K562 (cell line): Measurements from ENCODE around the gene CEP41. TPM values are rescaled to one million over a fixed set of nuclear protein-coding genes. Genes with fewer than 3 reads are reported as not detected.

Experiments
- ATAC-seq: fragments of 200-7000 bp; cut with Tn5 transposase; 3 replicates; pipeline ENCODE4 v1.9.1; 2020; ENCODE audit warnings: moderate library complexity
- BruUV-seq: library from RNA; stranded (reverse); fragments of 400-500 nt; replicated peaks from 2 replicates; lab custom pipeline; 2021; lab: Mats Ljungman, UMichigan
- CTCF ChIA-PET: fragments of 300-600 bp; formaldehyde crosslinking; extraction: SDS; loops from one replicate; lab custom pipeline; 2021; ENCODE audit warnings: low intra/inter-chr PET ratio; lab: Yijun Ruan, JAX
- POLR2A ChIA-PET: fragments of 300-600, 350-650 bp; sonication (Branson Sonifier 250); formaldehyde crosslinking; extraction: SDS; loops from one replicate; lab custom pipeline; 2021; ENCODE audit warnings: antibody characterized with exemption, inconsistent platforms; lab: Yijun Ruan, JAX
- DNase-seq, 4 experiments: peaks; one replicate each; pipeline versions ENCODE4 v3.0.0 to v3.0.0-alpha.2; 2011 to 2018; ENCODE audit warnings: low spot score in 3 of 4, mixed read lengths in 3 of 4; ENCODE audit errors: extremely low read depth in 1 of 4
- FAIRE-seq: peaks from 2 replicates; lab custom pipeline; 2011; peaks lifted over from hg19 to GRCh38; lab: Jason Lieb, UNC
- H2AFZ ChIP-seq: 2 replicates; pipeline ENCODE4 v1.6.0; 2011; ENCODE audit warnings: low read depth, low read length, control low read depth, inconsistent platforms
- H3K27ac ChIP-seq: fragments of 200-600 bp; 3 replicates; pipeline ENCODE4 v1.8.0; 2011; ENCODE audit warnings: low read depth, mild to moderate bottlenecking, control low read depth, inconsistent platforms, low read length, moderate library complexity, mixed read lengths; ENCODE audit errors: extremely low read depth
- H3K27me3 ChIP-seq, 2 experiments: fragments of 300-600 bp in 1 of 2; 2 replicates in 1 of 2; 3 replicates in 1 of 2; pipeline versions ENCODE4 v1.6.0 to v1.8.0; 2011; ENCODE audit warnings: inconsistent platforms in 2 of 2, low read length in 2 of 2, mild to moderate bottlenecking in 1 of 2, mixed read lengths in 1 of 2, moderate library complexity in 1 of 2; ENCODE audit not compliant: control insufficient read depth in 2 of 2, insufficient read depth in 2 of 2
- H3K36me3 ChIP-seq: fragments of 300-600 bp; 3 replicates; pipeline ENCODE4 v1.8.0; 2011; ENCODE audit warnings: mild to moderate bottlenecking, low read length, inconsistent platforms; ENCODE audit not compliant: control insufficient read depth, insufficient read depth
- H3K4me1 ChIP-seq, 2 experiments: fragments of 200-600 bp in 1 of 2; replicated peaks in 1 of 2; 2 replicates in 1 of 2; 3 replicates in 1 of 2; pipeline versions ENCODE4 v1.5.1 to v1.8.0; 2011; ENCODE audit warnings: inconsistent platforms in 2 of 2, low read length in 2 of 2, mild to moderate bottlenecking in 1 of 2, mixed read lengths in 1 of 2, moderate library complexity in 1 of 2; ENCODE audit not compliant: control insufficient read depth in 2 of 2, insufficient read depth in 2 of 2
- H3K4me2 ChIP-seq: 2 replicates; pipeline ENCODE4 v1.6.1; 2011; ENCODE audit warnings: low read length, control low read depth, inconsistent platforms, mixed read lengths; ENCODE audit not compliant: insufficient read depth
- H3K4me3 ChIP-seq: fragments of 200-600 bp; sonication (generic), shearing (Covaris generic); 2 replicates; pipeline ENCODE4 v1.5.1; 2016; ENCODE audit warnings: control low read depth, inconsistent platforms
- H3K79me2 ChIP-seq: fragments of 200-600 bp; 3 replicates; pipeline ENCODE4 v1.8.0; 2011; ENCODE audit warnings: low read length, inconsistent platforms; ENCODE audit not compliant: control insufficient read depth, insufficient read depth
- H3K9ac ChIP-seq, 2 experiments: 2 replicates each; pipeline versions ENCODE4 v1.6.0 to v1.6.1; 2011; ENCODE audit warnings: low read depth in 2 of 2, low read length in 2 of 2, control low read depth in 1 of 2, inconsistent platforms in 1 of 2, mild to moderate bottlenecking in 1 of 2, mixed read lengths in 1 of 2; ENCODE audit not compliant: insufficient read depth in 1 of 2
- H3K9me1 ChIP-seq: one replicate; pipeline ENCODE4 v1.6.0; 2011; ENCODE audit warnings: inconsistent platforms, mild to moderate bottlenecking, low read length, moderate library complexity; ENCODE audit not compliant: control insufficient read depth, insufficient read depth
- H3K9me3 ChIP-seq: replicated peaks from 2 replicates; pipeline ENCODE4 v1.5.1; 2011; ENCODE audit warnings: low read depth, low read length, inconsistent platforms; ENCODE audit not compliant: control insufficient read depth, insufficient read depth
- H4K20me1 ChIP-seq: replicated peaks from 2 replicates; pipeline ENCODE4 v1.6.1; 2011; ENCODE audit warnings: low read length, inconsistent platforms, mixed read lengths; ENCODE audit not compliant: control insufficient read depth, insufficient read depth
- BCL6 ChIP-seq: fragments of 250-450 bp; sonication (Bioruptor Pico); IDR thresholded peaks from 2 replicates; pipeline ENCODE4 v1.4.0; 2020
- DPF2 ChIP-seq: fragments of 450-650 bp; IDR thresholded peaks from 2 replicates; pipeline ENCODE4 v1.6.1; 2016
- FOXM1 ChIP-seq, 2 experiments: fragments of 450-650 bp in 1 of 2; sonication (generic) in 1 of 2; formaldehyde crosslinking in 1 of 2; IDR thresholded peaks; 2 replicates each; pipeline versions ENCODE4 v1.6.1 to v1.9.0; 2017 to 2022; ENCODE audit warnings: low read depth in 2 of 2, mild to moderate bottlenecking in 2 of 2, missing genetic modification reagents in 1 of 2, moderate library complexity in 1 of 2
- GTF2A2 ChIP-seq: IDR thresholded peaks from 2 replicates; pipeline ENCODE4 v1.6.1; 2016; ENCODE audit warnings: mild to moderate bottlenecking, missing genetic modification characterization, missing compliant biosample characterization
- KHSRP ChIP-seq: fragments of 450-650 bp; IDR thresholded peaks from 2 replicates; pipeline ENCODE4 v1.6.1; 2017
- MNT ChIP-seq, 2 experiments: fragments of 450-650 bp; conservative IDR thresholded peaks; 2 replicates each; pipeline ENCODE4 v1.6.1; 2017; ENCODE audit warnings: mild to moderate bottlenecking in 2 of 2, moderate library complexity in 2 of 2
- NR2C1 ChIP-seq, 2 experiments: fragments of 450-650 bp; IDR thresholded peaks; 2 replicates each; pipeline ENCODE4 v1.6.1; 2017; ENCODE audit warnings: mild to moderate bottlenecking in 2 of 2, antibody characterized with exemption in 1 of 2, inconsistent platforms in 1 of 2, missing compliant biosample characterization in 1 of 2, missing genetic modification characterization in 1 of 2
- POLR3G ChIP-seq: IDR thresholded peaks from 2 replicates; pipeline ENCODE4 v1.6.1; 2011; ENCODE audit not compliant: insufficient read length, insufficient replicate concordance; ENCODE audit errors: extremely low read depth
- PURB ChIP-seq: sonication (generic); formaldehyde crosslinking; IDR thresholded peaks from 2 replicates; pipeline ENCODE4 v1.9.0; 2021; ENCODE audit warnings: low read depth, mild to moderate bottlenecking, missing genetic modification reagents
- RFX5 ChIP-seq: IDR thresholded peaks from 2 replicates; pipeline ENCODE4 v1.6.1; 2011; ENCODE audit warnings: low read depth, mild to moderate bottlenecking, improper control_type of control experiment, low read length
- STAT5A ChIP-seq: IDR thresholded peaks from 2 replicates; pipeline ENCODE4 v1.6.1; 2012; ENCODE audit warnings: low read length, inconsistent platforms, borderline replicate concordance
- TEAD4 ChIP-seq, 2 experiments: sonication (generic) in 1 of 2; formaldehyde crosslinking in 1 of 2; IDR thresholded peaks; 2 replicates each; pipeline versions ENCODE4 v1.6.1 to v1.8.0; 2012 to 2022; ENCODE audit warnings: borderline replicate concordance in 1 of 2, inconsistent platforms in 1 of 2, low read length in 1 of 2, mild to moderate bottlenecking in 1 of 2, missing genetic modification reagents in 1 of 2
- TFE3 ChIP-seq: fragments of 450-650 bp; formaldehyde crosslinking; IDR thresholded peaks from 2 replicates; pipeline ENCODE4 v1.4.0; 2020; ENCODE audit warnings: mild to moderate bottlenecking, mixed read lengths
- ZKSCAN8 ChIP-seq: fragments of 200-800 bp; sonication (Bioruptor generic); IDR thresholded peaks from 2 replicates; pipeline ENCODE4 v1.6.1; 2016; ENCODE audit warnings: missing genetic modification characterization, missing compliant biosample characterization
- ZNF165 ChIP-seq: fragments of 250-450 bp; sonication (Bioruptor Pico); IDR thresholded peaks from 2 replicates; pipeline ENCODE4 v1.4.0; 2020; ENCODE audit warnings: borderline replicate concordance
- ZNF3 ChIP-seq: fragments of 250-450 bp; sonication (Bioruptor Pico); IDR thresholded peaks from 2 replicates; pipeline ENCODE4 v1.5.0; 2021; ENCODE audit warnings: mild to moderate bottlenecking, moderate library complexity
- ZNF41 ChIP-seq: fragments of 250-450 bp; sonication (Bioruptor Pico); conservative IDR thresholded peaks from 2 replicates; pipeline ENCODE4 v1.4.0; 2020; ENCODE audit warnings: mild to moderate bottlenecking
- ZNF644 ChIP-seq: fragments of 200-800 bp; sonication (Bioruptor generic); IDR thresholded peaks from 2 replicates; pipeline ENCODE4 v1.6.1; 2016; ENCODE audit warnings: low read depth, missing genetic modification characterization, missing compliant biosample characterization
- ZNF766 ChIP-seq: fragments of 200-800 bp; sonication (Bioruptor generic); conservative IDR thresholded peaks from 2 replicates; pipeline ENCODE4 v1.6.1; 2016; ENCODE audit warnings: missing genetic modification characterization, missing compliant biosample characterization
- WGBS: fragments of 100-300 bp; shearing (Covaris generic); methylation state at CpG from one replicate; pipeline ENCODE4 v1.1.6; 2016; ENCODE audit warnings: low coverage, mixed read lengths; ENCODE audit not compliant: insufficient coverage; ENCODE audit errors: missing lambda C conversion rate; 5-methylcytosine and 5-hydroxymethylcytosine counted together
- in situ Hi-C: fragments of 300-500 bp; cut with MboI; formaldehyde crosslinking; loops from 4 replicates; pipeline ENCODE4 v1.15.0; 2018; ENCODE audit warnings: inconsistent platforms, mixed read lengths
- intact Hi-C: fragments of 100-400 bp; cut with micrococcal nuclease; formaldehyde crosslinking; loops from 2 replicates; pipeline ENCODE4 v1.14.2; 2022
- polyA plus RNA-seq, 8 experiments: library from polyadenylated mRNA; depleted of rRNA in 4 of 8; stranded (reverse) in 5 of 8; unstranded in 3 of 8; fragments of >200 nt; fragmentation: Nextera tagmentation in 2 of 8; fragmentation: Illumina TruSeq in 1 of 8; extraction: Ambion mirVana in 2 of 8; extraction: Trizol in 1 of 8; gene quantifications; 2 replicates each; pipeline versions ENCODE4 v1.2.1 to v1.2.3, GENCODE V29; 2011 to 2014; ENCODE audit warnings: inconsistent platforms in 1 of 8, missing spikeins in 1 of 8
- total RNA-seq, 7 experiments: library from RNA; depleted of rRNA in 6 of 7; stranded (reverse); fragments of >200 nt in 6 of 7; fragmentation: Illumina TruSeq in 2 of 7; extraction: Trizol in 2 of 7; gene quantifications; 2 replicates each; pipeline versions ENCODE4 v1.2.1 to v1.2.3, GENCODE V29; 2011 to 2021; ENCODE audit warnings: low replicate concordance in 1 of 7

CEP41 gene
- total and polyA plus RNA-seq, 9 of the 15 experiments (the other 6 are each of a cell fraction or from before 2014, with no cell fraction given), result 1.5 to 15.5 (median 6.4) TPM

DNA sequence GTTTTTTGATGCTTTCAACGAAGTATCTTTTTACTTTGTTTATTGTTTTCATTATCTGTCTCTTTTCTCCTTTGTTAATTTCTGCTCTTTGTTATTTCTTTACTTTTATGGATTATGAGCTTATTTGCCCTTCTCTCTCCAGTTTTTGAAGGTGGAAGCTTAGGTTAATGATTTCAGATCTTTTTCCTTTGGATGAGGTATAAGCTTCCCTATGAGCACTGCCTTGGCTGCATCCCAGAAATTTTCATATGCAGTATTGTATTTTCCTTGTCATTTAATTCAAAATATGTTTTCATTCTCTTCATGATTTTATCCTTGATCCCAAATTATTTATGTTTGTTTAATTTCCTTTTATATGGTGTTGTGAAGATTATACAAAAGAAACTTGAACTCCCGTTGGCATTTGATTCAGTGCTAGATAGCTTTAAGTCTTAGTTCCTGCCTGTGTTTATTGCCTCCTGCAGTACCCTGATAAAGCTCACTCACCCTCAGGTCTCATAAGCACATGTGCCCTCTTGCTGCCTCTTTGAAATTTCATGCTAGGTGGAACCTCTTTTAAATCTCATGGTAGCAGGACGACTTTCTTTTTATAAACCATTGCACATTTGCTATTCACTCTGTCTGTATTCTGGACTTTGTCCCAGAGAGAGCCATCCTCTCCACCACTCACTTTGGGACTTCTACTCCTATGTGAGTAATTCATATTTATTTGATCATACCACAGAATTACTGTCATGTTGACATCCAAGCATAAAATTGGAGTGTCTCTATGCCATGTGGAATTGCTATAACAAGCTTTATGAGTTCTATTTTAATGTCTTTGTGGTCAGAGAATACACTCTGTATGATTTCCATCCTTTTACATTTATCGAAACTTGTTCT is 23.0 kb upstream of the CEP41 start:
- CTCF ChIA-PET, result no interaction called here
- TF ChIP-seq ZNF644 (tag), result no peak
- no peak for TF ChIP-seq ZNF41 (CRISPR knock-in tag)
- no peak for TF ChIP-seq FOXM1 (IDR thresholded peaks at IDR 0.05; ENCODE audit: low read depth)
- no peak for TF ChIP-seq FOXM1 (CRISPR knock-in tag; IDR thresholded peaks at IDR 0.05; ENCODE audit: low read depth)
- no peak for TF ChIP-seq PURB (CRISPR knock-in tag)
- 0 out of 2 replicates have a peak, but pooled peaks have one; percentile 21 for TF ChIP-seq STAT5A
- no peak for TF ChIP-seq ZKSCAN8
- peak; percentile 73 for TF ChIP-seq DPF2
- TF ChIP-seq BCL6 (CRISPR knock-in tag), result no peak
- 0 out of 4 replicates have a peak, but pooled peaks have one; percentile 22 to 30 for TF ChIP-seq MNT (conservative IDR thresholded peaks at IDR 0.05)
- no peak for TF ChIP-seq GTF2A2 (tag)
- TF ChIP-seq TEAD4 (IDR thresholded peaks at IDR 0.05; ENCODE audit: low read length), result peak; percentile 65
- no peak for TF ChIP-seq TEAD4 (CRISPR knock-in tag; IDR thresholded peaks at IDR 0.05; ENCODE audit: borderline replicate concordance)
- no peak for TF ChIP-seq RFX5
- TF ChIP-seq ZNF766 (CRISPR knock-in tag), result 0 out of 2 replicates have a peak, but pooled peaks have one; percentile 29
- TF ChIP-seq ZNF165 (CRISPR knock-in tag), result no peak
- TF ChIP-seq TFE3 (CRISPR knock-in tag), result no peak
- no peak for TF ChIP-seq POLR3G
- TF ChIP-seq NR2C1 (IDR thresholded peaks at IDR 0.05), result no peak
- no peak for TF ChIP-seq NR2C1 (tag; IDR thresholded peaks at IDR 0.05)
- TF ChIP-seq KHSRP, result no peak
- no peak for TF ChIP-seq ZNF3 (CRISPR knock-in tag)

More for the DNA sequence above, 23.0 kb upstream of the CEP41 start:
- no peak overlapping the region for H3K9ac ChIP-seq
- no peak overlapping the region for H3K4me3 ChIP-seq
- peak overlapping the region; percentile 58 for H2AFZ ChIP-seq
- peak in 2 of 4 experiments; percentile 51 for DNase-seq
- intact Hi-C loops, result loop anchor here (1.0 kb wide), 1 partner anchor 31 kb away; no protein-coding TSS in a partner anchor
- H3K4me2 ChIP-seq, result no peak overlapping the region
- no peak overlapping the region for H3K27ac ChIP-seq
- no peaks in the 10 kb centered on the region for H3K27me3 ChIP-seq
- 0 out of 5 replicates have a peak, but pooled peaks cover 0 to 4% of the 10 kb centered on the region in 2 experiments for H3K4me1 ChIP-seq
- POLR2A ChIA-PET, result interaction anchor here (0.8 to 1.6 kb wide), 3 partner anchors 10 to 258 kb away, joined by 4 to 6 read pairs (median 5); partner anchors contain the start of gene TMEM209
- H4K20me1 ChIP-seq, result no peaks in the 10 kb centered on the region
- no peaks in the 10 kb centered on the region for H3K9me1 ChIP-seq
- no TSS peak for BruUV-seq
- in situ Hi-C loops, result no loop called here
- H3K9me3 ChIP-seq, result no peaks in the 10 kb centered on the region
- H3K36me3 ChIP-seq, result no peaks in the 10 kb centered on the region; the same call in 2 of the 3 replicates
- FAIRE-seq, result no peak
- H3K79me2 ChIP-seq, result no peaks in the 10 kb centered on the region
- 21% methylated on average over 4 of the region's 4 CpGs for WGBS
- peak; percentile 89 for ATAC-seq
